GM19455 (cell line): ENCODE results near the gene DLG2.

Experiments
- ATAC-seq: cut with Tn5 transposase; IDR thresholded peaks from one replicate; pipeline ENCODE4 v1.9.1; 2021; ENCODE audit not compliant: unreplicated experiment

DLG2 gene

GRCh38 chr11:83720675-83721074, 1906.5 kb downstream of the DLG2 start:
- ATAC-seq: no peak

- ATAC-seq: no peak
Observed at GRCh38 chr11:83717537-83717936, 1909.6 kb downstream of the DLG2 start.

GRCh38 chr11:83715927-83716535, 1911.1 kb downstream of the DLG2 start:
- ATAC-seq: no peak

- ATAC-seq: no peak
Observed at GRCh38 chr11:83713708-83714107, 1913.4 kb downstream of the DLG2 start.

GRCh38 chr11:83711106-83711527, 1916.0 kb downstream of the DLG2 start:
- no peak for ATAC-seq

- no peak for ATAC-seq
Observed at GRCh38 chr11:83709434-83709833, 1917.7 kb downstream of the DLG2 start.

- no peak for ATAC-seq
Observed at GRCh38 chr11:83706566-83706965, 1920.6 kb downstream of the DLG2 start.

GRCh38 chr11:83702796-83703195, 1924.3 kb downstream of the DLG2 start:
- no peak for ATAC-seq

GRCh38 chr11:83697518-83697917, 1929.6 kb downstream of the DLG2 start:
- ATAC-seq: no peak

- ATAC-seq: no peak
Observed at GRCh38 chr11:83695046-83695445, 1932.1 kb downstream of the DLG2 start.

- ATAC-seq: no peak
Observed at GRCh38 chr11:83694191-83694910, 1932.8 kb downstream of the DLG2 start.

- no peak for ATAC-seq
Observed at GRCh38 chr11:83693306-83693992, 1933.7 kb downstream of the DLG2 start.

- ATAC-seq: no peak
Observed at GRCh38 chr11:83692675-83693074, 1934.5 kb downstream of the DLG2 start.

GRCh38 chr11:83691451-83691950, 1935.6 kb downstream of the DLG2 start:
- ATAC-seq: no peak

GRCh38 chr11:83689144-83689780, 1937.9 kb downstream of the DLG2 start:
- no peak for ATAC-seq

GRCh38 chr11:83687787-83688186, 1939.4 kb downstream of the DLG2 start:
- ATAC-seq: no peak

GRCh38 chr11:83685730-83686129, 1941.4 kb downstream of the DLG2 start:
- no peak for ATAC-seq

GRCh38 chr11:83684071-83684470, 1943.1 kb downstream of the DLG2 start:
- ATAC-seq: no peak

GRCh38 chr11:83682611-83682973, 1944.6 kb downstream of the DLG2 start:
- ATAC-seq: peak; percentile 95

GRCh38 chr11:83681906-83682610, 1945.1 kb downstream of the DLG2 start:
- no peak for ATAC-seq
